ENCODE measurements around the gene TTBK2.

The TTBK2 gene

DNA sequence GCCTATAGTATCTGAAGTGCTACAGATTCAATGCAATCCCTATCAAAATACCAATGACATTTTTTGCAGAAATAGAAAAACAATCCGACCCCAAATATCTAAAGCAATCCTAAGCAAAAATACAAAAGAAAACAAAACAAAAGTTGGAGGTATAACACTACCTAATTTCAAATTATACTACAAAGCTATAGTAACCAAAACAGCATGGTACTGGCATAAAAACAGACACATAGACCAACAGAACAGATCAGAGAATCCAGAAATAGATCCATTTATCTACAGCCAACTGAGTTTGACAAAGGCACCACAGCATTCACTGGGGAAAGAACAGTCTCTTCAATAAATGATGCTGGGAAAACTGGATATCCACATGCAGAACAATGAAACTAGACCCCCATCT is 159.8 kb downstream of the TTBK2 start:
- DNase-seq (ENCODE audit: low spot score): no peak

GRCh38 chr15:42759093-42759492 is 161.5 kb downstream of the TTBK2 start:
- no peak for DNase-seq (ENCODE audit: low spot score)

GRCh38 chr15:42750306-42750705 is 170.3 kb downstream of the TTBK2 start:
- no peak for DNase-seq (ENCODE audit: low spot score)

DNA sequence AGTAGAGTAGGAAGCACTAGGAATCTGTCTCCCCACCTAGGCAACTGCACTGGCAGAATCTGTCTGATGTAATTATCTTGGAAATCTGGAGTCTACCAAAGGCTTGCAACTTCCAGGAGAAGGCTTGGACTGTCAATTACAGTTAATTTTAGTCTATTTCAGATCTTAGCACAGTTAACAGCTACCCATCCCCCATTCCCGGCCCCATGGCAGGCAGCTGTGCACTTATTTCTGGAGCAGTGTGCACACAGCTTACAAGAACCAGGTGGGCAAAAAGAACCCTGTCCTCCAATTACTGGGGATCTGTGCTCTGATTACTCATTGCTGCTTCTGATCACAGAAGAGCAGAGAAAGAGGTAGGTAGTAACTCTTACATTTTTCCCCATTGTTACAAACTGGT is 171.3 kb downstream of the TTBK2 start:
- DNase-seq (ENCODE audit: low spot score): no peak

GRCh38 chr15:42744195-42744594 is 176.4 kb downstream of the TTBK2 start:
- no peak for DNase-seq (ENCODE audit: low spot score)

DNA sequence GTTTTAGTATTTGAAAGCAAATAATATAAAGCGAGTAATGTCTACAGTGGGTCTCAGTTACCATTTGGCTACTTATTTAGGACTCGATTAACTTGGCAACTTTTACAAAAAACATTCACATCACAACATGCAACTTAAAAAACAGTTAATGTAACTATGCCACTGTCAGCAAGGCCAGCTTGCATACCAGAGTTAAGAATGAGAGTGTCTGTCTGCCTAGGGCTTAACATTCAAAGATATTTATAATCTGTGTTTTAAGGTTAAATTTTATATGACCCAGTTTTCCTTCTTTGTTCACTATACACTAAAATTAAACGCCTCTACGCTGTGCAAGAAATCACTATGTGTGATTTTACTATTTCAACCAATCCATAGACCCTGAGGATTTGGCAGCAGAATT is 178.4 kb downstream of the TTBK2 start:
- DNase-seq (ENCODE audit: low spot score): no peak

DNA sequence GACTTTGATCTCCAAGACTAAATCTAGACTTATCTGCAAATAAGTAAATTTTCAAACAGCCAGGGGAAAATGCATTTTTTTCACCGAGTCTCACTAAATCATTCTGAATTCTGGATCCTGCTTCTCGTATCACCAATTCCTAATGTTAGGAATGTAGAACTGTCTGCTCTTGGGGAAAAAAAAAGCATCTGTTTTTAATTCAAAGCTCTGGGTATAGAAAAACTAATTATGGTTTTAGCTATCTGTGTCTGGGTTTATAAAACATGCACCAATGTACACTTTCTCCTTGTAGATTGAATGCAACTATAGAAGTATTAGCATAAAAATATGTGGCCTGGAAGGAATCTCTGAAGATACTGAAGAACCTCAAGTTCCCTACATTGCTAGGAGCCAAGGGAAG is 178.9 kb downstream of the TTBK2 start:
- DNase-seq (ENCODE audit: low spot score): no peak

DNA sequence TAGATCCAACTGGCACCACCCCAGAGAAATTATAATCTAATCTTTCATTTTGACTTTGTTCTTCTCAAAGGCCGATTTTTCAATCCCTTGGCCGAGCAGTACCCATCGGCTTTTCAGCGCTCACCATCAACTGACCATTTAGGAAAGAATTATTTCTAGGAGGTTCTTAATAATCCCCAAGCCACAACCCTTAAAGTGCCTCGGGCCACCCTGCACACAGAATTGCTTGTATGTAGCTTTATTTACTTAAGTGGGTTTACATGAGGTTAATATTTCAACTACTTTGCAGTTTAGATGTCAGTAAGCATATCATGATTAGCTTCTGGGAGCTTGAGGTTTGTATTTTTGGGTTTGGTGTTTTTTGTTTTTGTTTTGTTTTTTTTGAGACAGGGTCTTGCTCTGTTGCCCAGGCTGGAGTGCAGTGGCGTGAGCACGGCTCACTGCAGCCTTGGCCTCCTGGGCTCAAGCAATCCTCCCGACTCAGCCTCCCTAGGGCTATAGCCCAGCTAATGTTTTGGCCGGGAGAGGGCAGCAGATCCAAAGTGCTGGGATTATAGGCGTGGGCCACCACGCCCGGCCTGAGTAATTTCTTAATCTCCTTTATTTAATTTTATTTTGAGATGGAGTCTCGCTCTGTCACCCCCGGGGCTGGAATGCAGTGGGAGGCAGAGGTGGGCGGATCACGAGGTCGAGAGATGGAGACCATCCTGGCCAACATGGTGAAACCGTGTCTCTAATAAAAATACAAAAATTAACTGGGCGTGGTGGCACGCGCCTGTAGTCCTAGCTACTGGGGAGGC is 182.8 kb downstream of the TTBK2 start:
- DNase-seq (ENCODE audit: low spot score): no peak

GRCh38 chr15:42736793-42737528 is 183.6 kb downstream of the TTBK2 start, which contains the start of gene CDAN1:
Gene CDAN1 (minus strand): TSS chr15:42737128. CDS start chr15:42737102, 26 bp downstream.
- DNase-seq (ENCODE audit: low spot score): peak; percentile 99

- DNase-seq (ENCODE audit: low spot score): peak; percentile 52
Measured at GRCh38 chr15:42736178-42736792, 184.3 kb downstream of the TTBK2 start.

DNA sequence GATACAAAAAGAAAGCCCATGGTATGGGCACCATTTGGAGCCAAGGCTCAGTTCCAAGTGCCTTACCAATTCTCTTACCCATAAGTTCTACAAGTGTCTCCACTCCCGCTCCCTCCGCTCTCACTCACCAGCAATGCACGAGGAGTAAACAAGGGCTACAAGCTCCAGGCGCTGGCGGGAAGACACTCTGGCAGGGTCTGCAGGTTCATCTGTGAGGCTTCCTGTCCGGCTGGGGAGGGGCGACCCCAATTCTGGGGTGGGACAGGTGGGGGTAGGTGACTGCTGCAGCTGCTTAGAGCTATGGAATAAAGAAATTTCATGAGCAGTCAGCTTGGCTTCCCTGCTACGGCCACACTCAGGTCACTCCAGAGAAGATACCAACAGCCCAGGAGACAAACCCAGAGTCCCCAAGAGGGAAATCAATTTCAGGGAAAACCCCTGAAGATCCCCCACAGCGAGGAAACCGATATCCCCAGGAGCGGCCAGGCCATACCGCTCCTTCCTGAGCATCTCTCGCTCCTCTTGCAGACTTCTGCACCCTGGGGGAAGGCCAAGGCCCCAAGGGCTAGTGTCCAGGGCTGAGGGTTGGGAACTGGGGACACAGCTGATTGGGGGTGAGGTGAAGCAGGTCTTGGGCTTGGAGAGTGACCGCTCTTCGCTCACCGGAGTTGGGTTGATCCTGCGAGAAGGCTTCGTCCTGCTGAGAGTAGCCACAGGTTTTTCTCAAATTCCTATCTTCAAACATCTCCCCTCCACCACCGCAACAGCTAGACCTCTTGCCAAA is 185.0 kb downstream of the TTBK2 start:
- no peak for DNase-seq (ENCODE audit: low spot score)

DNA sequence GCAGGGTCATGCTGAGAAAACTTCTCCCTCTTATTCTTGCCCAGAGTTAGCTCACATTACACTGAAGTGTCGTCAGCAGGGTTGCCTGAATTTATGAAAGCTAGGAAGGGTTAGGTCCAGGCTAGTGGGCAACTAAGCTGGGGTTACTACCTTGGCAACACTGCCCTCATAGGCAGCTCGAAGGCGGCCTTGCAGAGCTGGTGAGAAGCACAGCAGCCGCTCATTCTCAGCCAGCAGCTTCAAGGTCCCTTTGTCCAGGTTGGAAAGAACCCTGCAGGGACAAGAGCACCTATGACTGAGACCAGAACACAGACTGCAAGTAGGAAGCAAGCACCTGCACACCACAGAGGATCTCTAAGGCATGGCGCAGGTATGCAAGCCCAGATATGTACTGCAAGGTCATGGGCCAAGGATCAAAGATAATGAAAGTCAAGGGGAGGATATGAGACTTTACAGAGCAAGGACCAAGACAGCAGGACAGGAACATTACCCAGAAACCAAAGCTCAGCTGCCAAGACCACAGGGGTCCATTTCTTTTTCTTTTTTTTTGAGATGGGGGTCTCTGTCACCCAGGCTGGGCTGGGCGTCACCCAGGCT is 186.4 kb downstream of the TTBK2 start:
- no peak for DNase-seq (ENCODE audit: low spot score)

GRCh38 chr15:42733027-42733426 is 187.6 kb downstream of the TTBK2 start:
- DNase-seq (ENCODE audit: low spot score): no peak

DNA sequence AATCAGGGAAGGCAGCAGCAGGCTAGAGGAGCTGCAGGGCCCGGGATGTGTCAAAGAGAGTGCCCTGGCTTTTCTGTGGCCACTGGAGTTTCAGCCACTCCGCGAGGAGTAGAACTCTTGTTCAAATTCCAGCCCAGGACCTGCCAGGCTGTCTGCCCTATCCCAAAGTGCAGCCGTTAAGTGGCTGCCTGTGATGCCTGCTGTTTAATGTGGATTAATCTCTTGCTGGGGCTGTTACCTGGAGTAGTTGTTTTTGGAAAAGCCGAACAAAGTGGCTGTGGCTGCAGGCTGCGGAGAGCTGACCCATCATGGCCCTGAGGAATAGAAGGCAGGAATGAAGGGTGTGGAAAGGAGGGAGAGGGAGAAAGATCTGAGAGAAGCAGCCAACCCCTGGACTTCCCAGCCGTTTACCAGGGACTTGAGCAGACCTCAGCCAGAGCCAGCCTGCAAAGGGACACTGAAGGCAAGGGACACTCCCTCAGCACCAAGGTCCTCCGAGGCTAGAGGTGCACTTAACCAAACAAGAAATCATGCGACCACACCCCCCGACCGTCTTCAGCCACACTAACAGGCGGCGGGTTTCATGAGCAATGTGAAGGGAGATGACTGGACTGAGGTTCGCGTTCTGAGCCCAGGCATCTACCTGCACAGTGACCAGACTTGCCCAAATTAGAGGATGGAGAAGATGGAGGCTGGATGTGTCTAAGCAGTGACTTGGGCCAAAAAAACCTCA is 188.3 kb downstream of the TTBK2 start:
- no peak for DNase-seq (ENCODE audit: low spot score)

- DNase-seq (ENCODE audit: low spot score): no peak
Measured at GRCh38 chr15:42731461-42731860, 189.1 kb downstream of the TTBK2 start.

GRCh38 chr15:42730536-42730935 is 190.0 kb downstream of the TTBK2 start:
- no peak for DNase-seq (ENCODE audit: low spot score)

- DNase-seq (ENCODE audit: low spot score): no peak
Measured at GRCh38 chr15:42730135-42730534, 190.4 kb downstream of the TTBK2 start.

- DNase-seq (ENCODE audit: low spot score): no peak
Measured at GRCh38 chr15:42729409-42729808, 191.2 kb downstream of the TTBK2 start.

DNA sequence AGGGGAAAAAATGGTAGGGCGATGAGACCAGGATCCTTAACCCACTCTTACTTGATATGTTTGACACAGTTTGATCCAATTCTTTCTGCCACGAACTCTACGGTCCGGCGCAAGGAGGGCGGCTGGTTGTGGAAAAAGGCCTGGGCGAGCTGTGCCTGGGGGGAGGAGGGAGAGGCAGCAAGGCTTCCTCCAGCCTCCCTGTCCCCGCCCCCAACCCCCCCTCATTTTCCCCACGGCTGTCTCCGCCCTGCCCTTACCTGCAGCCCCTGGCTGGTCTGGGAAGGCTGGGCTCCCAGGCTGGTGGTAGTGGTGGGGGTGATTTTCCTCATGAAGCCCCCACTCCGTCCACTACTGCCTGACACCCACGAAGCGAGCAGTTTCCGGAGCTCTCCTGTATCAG is 191.6 kb downstream of the TTBK2 start:
- DNase-seq (ENCODE audit: low spot score): no peak

GRCh38 chr15:42728560-42728959 is 192.0 kb downstream of the TTBK2 start:
- DNase-seq (ENCODE audit: low spot score): no peak

GRCh38 chr15:42727750-42728381 is 192.7 kb downstream of the TTBK2 start:
- DNase-seq (ENCODE audit: low spot score): no peak

Measured in germinal center (tissue), 1 donor.